ENCODE results near the gene STAMBP.
"Not testable (repeated sequence)": the region's sequence is repeated elsewhere in the genome, so short reads cannot be mapped to it uniquely, and the experiment has no call there.

Gene STAMBP

DNA sequence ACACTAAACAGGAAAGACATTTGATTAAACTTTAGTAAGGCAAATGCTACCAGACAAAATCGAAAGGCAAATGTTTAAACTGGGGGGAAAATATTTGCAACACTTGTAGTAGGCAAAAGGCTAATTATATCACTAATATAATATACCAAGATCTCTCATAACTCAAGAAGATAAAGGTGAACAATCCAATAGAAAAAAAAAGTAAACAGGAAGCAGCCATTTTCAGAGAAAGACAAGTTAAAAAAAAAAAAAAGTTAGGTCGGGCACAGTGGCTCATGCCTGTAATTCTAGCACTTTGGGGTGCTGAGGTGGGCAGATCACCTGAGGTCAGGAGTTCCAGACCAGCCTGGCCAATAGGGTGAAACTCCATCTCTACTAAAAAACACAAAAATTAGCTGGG lies 59.6 kb downstream of the STAMBP start:
- DNase-seq: no peak

GRCh38 chr2:73889206-73889605 lies 60.4 kb downstream of the STAMBP start:
- DNase-seq: no peak

- DNase-seq: no peak
Observed at GRCh38 chr2:73890301-73891092, 61.7 kb downstream of the STAMBP start.

GRCh38 chr2:73891276-73891901 lies 62.6 kb downstream of the STAMBP start:
- no peak for DNase-seq

DNA sequence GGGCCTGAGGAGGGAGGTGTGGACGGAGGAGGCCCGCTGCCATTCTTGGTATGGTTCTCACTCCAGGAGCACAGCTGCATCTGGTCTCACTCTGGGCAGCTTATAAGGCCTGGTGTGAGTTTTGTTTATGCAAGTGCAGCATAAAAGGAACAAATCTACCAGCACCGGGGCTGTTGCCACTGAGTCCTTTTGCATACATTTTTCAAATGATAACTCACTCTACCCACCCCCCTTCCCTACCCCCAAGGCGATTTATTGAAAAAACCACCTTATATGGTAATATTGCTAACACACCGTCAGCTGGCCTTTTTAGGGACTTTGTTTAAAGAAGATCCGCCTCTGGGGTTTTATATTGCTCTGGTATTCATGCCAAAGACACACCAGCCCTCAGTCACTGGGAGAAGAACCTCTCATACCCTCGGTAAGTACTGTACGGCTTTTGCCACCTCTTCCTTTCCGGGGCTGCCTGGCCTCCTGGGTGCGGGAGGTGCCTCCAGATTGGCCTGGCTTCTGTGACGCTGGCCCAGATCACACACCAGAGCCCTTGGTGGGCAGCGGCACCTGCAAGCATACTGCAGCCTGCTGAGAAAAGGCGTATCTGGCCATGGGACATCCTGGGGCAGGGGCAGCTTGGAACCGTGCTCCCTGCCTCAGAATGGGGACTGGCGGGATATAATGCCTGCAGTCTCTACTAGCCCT lies 64.0 kb downstream of the STAMBP start, which contains the start of gene ACTG2:
ACTG2 (plus strand) TSS at position 378 of the 699 bp plus-strand sequence. CDS start 8,304 bp downstream, outside the sequence.
- no peak for DNase-seq

- no peak for DNase-seq
Observed at GRCh38 chr2:73893764-73894474, 65.2 kb downstream of the STAMBP start.

- no peak for DNase-seq
Observed at GRCh38 chr2:73894475-73894850, 65.7 kb downstream of the STAMBP start.

DNA sequence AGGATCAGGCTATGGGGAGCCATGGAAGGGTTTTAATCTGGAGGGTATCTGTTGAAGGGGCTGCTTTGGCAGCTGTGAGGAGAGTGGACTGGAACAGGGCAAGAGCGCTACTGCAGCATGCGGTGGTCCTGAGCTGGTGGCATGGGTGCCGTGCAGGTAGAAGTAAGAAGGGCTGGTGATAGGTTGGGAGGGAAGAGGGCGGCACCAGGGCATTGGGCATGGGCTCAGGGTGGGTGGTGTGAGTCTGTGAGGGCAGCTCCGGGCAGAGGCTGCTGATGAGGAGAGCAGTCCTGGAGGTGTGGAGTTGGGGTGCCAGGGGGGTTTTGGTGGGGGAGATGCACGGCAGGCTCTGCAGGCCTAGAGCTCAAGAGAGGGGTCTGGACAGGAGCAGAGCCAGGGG lies 66.1 kb downstream of the STAMBP start:
- no peak for DNase-seq

GRCh38 chr2:73895473-73895872 lies 66.7 kb downstream of the STAMBP start:
- DNase-seq: no peak

GRCh38 chr2:73896362-73897239 lies 67.8 kb downstream of the STAMBP start:
- DNase-seq: no peak

GRCh38 chr2:73897240-73897583 lies 68.5 kb downstream of the STAMBP start:
- no peak for DNase-seq

- DNase-seq: no peak
Observed at GRCh38 chr2:73897934-73898333, 69.2 kb downstream of the STAMBP start.

DNA sequence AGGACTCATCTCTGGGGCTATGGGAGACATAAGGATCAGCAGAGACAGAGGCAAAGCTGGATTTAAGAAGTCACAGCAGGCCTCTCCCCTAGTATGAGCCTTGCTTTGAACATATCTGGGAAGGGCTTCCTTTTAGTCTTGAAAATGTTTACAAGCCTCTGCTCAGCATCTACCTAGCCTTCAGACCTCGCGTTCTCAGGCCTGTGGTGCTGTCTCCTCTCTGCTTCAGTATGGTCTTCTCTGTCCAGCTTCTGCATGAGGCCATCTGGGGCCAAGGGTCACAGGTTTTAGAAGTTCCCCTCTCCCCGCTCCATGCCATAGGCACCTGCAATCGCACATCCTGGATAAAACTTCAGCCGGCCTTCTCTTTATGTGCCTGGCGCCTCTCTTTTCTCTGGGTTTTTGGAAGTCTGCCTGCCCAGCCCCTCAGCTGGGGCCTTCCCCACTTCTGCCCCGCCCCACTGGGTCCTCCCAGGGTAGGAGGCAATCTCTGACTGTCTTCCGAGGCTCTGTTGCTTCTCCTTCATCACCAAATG lies 71.1 kb downstream of the STAMBP start:
- no peak for DNase-seq

DNA sequence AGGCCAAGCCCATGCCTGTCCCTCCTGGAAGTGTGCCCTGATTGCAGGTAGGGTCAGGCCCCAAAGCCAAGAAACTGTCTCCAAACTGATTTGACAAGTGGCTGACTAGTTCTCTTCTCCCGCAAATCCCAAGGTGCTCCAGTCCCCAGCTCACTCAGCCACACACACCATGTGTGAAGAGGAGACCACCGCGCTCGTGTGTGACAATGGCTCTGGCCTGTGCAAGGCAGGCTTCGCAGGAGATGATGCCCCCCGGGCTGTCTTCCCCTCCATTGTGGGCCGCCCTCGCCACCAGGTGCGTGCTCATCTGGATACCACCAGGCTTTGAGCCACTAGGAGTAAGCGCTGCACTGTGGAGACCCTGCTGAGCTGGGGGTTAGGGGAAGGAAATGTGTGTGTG lies 72.4 kb downstream of the STAMBP start:
- DNase-seq: no peak

DNA sequence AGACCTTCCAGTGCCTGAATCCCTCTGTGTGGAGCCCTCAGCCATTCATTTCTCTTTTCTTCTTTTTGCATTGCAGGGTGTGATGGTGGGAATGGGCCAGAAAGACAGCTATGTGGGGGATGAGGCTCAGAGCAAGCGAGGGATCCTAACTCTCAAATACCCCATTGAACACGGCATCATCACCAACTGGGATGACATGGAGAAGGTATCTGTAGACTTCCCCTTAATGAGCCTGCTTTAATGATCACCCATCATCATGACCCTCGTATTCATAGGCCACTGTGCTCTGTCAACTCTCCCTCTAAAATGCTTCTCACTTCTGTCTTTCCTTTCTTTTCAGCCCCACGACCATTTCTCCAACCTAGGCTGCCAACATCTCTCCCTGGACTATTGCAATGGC lies 73.5 kb downstream of the STAMBP start:
- DNase-seq: no peak

DNA sequence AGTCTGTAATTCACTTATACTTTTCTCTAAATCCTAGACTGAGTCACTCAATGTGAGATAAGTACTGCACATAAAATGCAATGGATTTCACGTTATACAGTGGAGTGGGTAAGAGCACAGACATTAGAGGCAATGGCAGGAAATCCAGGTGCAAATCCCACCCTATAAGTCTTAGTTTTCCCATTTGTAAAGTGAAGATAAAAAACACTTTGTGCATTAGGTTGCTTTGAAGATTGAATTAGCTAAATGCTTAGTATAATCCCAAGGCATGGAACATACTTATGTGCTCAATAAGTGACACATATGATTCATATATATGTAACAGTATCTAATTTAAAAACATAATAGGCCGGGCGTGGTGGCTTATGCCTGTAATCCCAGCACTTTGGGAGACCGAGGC lies 74.6 kb downstream of the STAMBP start:
- DNase-seq: no peak

DNA sequence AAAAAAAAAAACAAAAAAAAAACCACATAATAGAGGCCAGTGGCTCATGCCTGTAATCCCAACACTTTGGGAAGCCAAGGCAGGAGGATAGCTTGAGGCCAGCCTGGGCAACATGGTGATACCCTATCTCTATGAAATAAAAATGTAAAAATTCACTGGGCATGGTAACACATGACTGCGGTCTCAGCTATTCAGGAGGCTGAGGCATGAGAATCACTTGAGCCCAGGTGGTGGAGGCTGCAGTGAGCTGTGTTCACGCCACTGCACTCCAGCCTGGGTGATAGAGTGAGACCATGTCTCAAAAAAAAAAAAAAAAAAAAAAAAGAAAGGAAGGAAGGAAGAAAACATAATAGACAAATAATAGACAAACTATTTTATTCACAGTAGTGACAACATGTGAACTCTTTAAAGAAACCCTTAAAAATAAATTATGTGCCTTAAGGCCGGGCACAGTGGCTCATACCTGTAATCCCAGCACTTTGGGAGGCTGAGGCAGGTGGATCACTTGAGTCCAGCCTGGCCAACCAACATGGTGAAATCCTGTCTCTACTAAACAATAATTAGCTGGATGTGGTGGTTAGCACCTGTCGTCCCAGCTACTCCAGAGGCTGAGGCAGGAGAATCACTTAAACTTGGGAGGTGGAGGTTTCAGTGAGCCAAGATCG lies 75.3 kb downstream of the STAMBP start:
- DNase-seq: not testable (repeated sequence)

- no peak for DNase-seq
Observed at GRCh38 chr2:73904952-73905351, 76.2 kb downstream of the STAMBP start.

DNA sequence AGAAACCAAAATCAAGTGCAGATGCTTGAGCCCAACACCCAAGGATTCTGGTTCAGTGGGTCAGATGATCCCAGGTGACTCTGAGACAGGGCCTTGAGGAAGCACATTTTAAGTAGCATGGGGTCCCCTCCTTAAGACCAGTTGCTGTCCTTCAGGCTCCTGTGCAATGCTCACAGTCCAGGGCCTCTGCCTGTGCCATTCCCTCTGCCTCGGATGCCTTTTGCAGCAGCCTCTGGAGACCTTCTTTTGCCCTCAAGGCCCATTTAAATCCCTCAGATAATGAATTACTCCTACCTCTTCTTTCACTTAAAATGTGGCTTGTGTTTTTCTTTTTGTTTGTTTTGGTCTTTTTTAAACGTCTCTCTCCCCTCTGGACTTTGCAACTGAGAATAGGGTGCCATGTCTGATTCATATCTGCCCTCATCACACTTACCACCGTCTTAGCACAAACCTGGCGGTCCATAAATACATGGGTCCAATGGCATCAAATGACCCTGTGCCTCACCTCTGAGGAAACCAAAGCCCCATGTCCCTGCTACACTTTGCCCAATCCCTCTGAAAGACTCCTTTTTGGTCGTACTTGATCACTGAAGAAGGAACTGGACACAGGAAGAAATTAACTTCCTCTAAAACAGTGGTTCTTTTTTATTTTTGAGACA lies 78.2 kb downstream of the STAMBP start:
- no peak for DNase-seq

- peak; percentile 35 for DNase-seq
Observed at GRCh38 chr2:73907840-73908452, 79.2 kb downstream of the STAMBP start.

All from stimulated activated CD4-positive, alpha-beta T cell treated with anti-CD3 and anti-CD28 coated beads, Interleukin-12 subunit alpha, Interleukin-12 subunit beta, amount 100 ng/mL, for 4 hours (primary cell).